GM18511 (cell line): ENCODE data around the gene PKP2.
"Not testable (repeated sequence)": the region's sequence is repeated elsewhere in the genome, so short reads cannot be mapped to it uniquely, and the experiment has no call there.

Source experiments
- ATAC-seq: cut with Tn5 transposase; IDR thresholded peaks from one replicate; pipeline ENCODE4 v1.9.1; 2021; ENCODE audit warnings: mild to moderate bottlenecking, moderate library complexity; ENCODE audit not compliant: unreplicated experiment

PKP2 gene

GRCh38 chr12:32864731-32865130, 31.8 kb downstream of the PKP2 start:
- no peak for ATAC-seq

GRCh38 chr12:32863128-32863527, 33.4 kb downstream of the PKP2 start:
- no peak for ATAC-seq

- not testable (repeated sequence) for ATAC-seq
These were observed 34.9 kb downstream of the PKP2 start for GRCh38 chr12:32861658-32862057.

DNA sequence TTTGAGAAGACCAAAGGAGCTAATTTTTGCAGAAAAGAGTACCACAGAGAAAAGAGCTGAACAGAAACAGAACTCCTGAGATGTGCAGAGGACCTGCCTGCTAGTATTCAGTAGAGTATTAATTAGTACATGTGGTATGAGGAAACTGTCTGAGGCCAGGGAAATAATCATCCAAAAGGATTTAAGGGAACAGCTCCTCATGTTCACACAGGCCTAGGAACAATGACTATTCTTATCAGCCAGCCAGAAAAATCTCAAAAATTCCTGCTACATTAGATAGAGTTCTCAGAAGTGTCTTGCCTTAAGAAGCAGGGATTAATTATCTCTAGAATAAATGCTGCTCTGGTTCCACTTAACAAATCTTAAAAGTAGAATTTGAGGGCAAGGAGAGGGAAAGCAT, 36.4 kb downstream of the PKP2 start:
- no peak for ATAC-seq

- no peak for ATAC-seq
These were observed 37.2 kb downstream of the PKP2 start for GRCh38 chr12:32859389-32859788.

GRCh38 chr12:32854716-32855115, 41.9 kb downstream of the PKP2 start:
- ATAC-seq: no peak

- no peak for ATAC-seq
These were observed 42.5 kb downstream of the PKP2 start for GRCh38 chr12:32854097-32854496.

DNA sequence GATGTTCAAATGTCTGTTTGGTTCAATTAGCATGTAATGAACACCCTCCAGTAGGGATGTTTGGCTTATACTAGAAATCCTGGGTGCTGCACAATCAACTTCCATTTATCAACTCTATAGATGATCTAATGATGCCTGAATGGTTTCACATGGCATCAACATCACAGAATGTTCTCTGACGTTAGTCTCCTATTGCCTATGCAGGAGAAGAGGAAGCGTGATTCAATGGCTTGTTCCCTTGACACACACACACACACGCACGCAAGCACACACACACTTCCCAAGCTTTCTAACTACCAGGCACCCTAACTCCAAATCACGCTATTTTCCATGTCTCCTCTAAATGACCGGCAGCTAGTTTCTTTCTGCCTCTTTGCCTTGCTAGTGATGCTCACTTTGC, 49.3 kb downstream of the PKP2 start:
- ATAC-seq: no peak

DNA sequence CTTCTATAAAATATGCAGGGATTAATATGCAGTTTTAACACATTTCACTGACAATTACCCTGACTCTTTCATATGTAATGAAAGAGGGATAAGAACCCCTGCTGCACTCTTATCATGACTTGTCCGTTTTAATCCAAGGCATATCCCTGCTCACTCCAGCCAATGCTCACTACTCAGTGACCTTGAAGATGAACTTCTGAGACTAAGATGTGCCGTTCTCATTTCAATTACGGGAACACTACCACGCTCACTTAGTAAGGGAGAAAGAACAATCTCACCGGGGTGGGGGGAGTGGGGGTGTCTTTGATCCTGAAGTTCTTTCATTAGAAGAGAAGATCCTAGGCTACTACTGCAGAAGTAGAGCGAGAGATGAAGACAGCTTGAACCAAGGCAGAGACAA, 50.5 kb downstream of the PKP2 start:
- ATAC-seq: no peak

- ATAC-seq: no peak
These were observed 53.0 kb downstream of the PKP2 start for GRCh38 chr12:32843528-32844095.

- ATAC-seq: no peak
These were observed 55.5 kb downstream of the PKP2 start for GRCh38 chr12:32841061-32841460.

GRCh38 chr12:32839828-32840227, 56.7 kb downstream of the PKP2 start:
- no peak for ATAC-seq

GRCh38 chr12:32837974-32838373, 58.6 kb downstream of the PKP2 start:
- ATAC-seq: no peak

- ATAC-seq: no peak
These were observed 59.9 kb downstream of the PKP2 start for GRCh38 chr12:32836710-32837109.

- no peak for ATAC-seq
These were observed 62.5 kb downstream of the PKP2 start for GRCh38 chr12:32834122-32834521.

DNA sequence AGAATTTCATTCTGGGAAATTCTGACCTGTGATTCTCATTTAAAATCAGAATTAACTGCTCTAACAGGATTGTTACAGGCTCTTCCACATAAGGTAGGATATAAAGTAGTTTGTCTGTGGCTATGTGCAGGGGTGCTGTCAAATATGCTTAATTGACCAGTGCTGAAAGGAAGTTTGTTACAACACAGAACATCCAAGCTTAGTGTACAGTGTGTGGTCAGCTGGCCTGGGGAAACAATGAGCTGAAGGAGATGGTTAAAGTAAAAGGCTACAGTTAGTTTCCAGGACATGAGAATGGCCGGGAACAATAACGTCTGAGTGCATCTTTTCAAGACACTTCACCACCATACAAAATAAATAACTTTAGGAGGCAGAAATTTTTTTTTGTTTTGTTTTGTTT, 68.0 kb downstream of the PKP2 start:
- no peak for ATAC-seq

- ATAC-seq: no peak
These were observed 68.5 kb downstream of the PKP2 start for GRCh38 chr12:32828120-32828519.

DNA sequence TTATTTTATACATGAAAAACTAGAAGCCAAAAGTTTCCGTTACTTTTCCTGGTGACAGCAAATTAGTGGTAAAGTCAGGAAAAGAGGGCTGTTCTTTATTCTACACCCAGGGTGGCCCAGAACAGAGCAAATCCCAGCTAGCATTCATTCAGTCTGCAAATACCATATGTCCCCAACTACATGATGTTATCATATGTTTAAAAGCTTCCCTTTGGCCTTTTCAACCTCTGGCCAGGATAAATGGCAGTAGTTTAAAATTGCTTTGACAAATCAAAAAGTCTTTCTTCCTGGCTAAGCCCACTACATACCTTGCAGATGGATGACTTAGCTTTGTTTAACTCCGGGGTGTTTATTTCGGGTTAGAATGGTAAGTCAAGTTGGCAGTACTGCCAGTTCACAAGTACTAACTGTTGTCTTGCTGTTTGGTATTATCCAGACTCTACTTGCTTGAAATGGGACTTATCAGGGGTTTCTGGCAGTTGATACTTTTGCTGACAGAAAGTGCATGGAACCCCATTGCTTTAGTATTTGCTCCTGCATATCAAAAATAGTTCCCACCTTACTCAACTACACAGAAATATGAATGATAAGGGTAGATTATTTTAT, 69.7 kb downstream of the PKP2 start:
- no peak for ATAC-seq

- ATAC-seq: peak; percentile 71
These were observed 72.0 kb downstream of the PKP2 start for GRCh38 chr12:32824596-32824995.

GRCh38 chr12:32822344-32822743, 74.2 kb downstream of the PKP2 start:
- ATAC-seq: no peak

DNA sequence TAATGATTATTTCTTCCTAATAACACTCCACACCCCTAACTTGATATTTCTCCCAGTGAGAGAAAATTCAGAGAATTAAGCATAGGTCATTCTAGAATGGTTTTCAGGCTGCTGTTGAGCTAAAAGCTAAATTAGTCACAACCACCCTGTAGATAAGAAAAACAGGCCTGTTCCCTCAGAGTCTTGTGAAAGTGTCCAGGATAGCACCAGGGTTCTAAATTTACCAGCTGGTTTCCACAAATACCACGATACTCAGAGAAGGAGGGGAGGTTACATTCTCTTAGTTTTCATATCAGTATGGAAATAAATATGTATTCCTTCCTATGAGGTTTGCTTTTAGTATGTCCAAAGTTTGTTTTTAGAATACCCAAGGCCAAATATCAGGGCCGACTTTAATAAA, 74.9 kb downstream of the PKP2 start:
- ATAC-seq: no peak

GRCh38 chr12:32821293-32821692, 75.3 kb downstream of the PKP2 start:
- ATAC-seq: no peak

GRCh38 chr12:32820376-32820931, 76.1 kb downstream of the PKP2 start:
- no peak for ATAC-seq
